ENCODE data around the gene SLC34A1.

GRCh38 chr5:177351392-177352329, 32.6 kb upstream of the SLC34A1 start, which contains the start of gene LMAN2:
- TF ChIP-seq, protein P1, sequence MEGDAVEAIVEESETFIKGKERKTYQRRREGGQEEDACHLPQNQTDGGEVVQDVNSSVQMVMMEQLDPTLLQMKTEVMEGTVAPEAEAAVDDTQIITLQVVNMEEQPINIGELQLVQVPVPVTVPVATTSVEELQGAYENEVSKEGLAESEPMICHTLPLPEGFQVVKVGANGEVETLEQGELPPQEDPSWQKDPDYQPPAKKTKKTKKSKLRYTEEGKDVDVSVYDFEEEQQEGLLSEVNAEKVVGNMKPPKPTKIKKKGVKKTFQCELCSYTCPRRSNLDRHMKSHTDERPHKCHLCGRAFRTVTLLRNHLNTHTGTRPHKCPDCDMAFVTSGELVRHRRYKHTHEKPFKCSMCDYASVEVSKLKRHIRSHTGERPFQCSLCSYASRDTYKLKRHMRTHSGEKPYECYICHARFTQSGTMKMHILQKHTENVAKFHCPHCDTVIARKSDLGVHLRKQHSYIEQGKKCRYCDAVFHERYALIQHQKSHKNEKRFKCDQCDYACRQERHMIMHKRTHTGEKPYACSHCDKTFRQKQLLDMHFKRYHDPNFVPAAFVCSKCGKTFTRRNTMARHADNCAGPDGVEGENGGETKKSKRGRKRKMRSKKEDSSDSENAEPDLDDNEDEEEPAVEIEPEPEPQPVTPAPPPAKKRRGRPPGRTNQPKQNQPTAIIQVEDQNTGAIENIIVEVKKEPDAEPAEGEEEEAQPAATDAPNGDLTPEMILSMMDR (IDR thresholded peaks at IDR 0.05) = no peak
- TF ChIP-seq POLR2A (IDR thresholded peaks at IDR 0.05) = peak in 1 of 2 donors; percentile 60

Data from thyroid gland (tissue), 4 donors.